Measurements from ENCODE around the gene HDC.

DNA sequence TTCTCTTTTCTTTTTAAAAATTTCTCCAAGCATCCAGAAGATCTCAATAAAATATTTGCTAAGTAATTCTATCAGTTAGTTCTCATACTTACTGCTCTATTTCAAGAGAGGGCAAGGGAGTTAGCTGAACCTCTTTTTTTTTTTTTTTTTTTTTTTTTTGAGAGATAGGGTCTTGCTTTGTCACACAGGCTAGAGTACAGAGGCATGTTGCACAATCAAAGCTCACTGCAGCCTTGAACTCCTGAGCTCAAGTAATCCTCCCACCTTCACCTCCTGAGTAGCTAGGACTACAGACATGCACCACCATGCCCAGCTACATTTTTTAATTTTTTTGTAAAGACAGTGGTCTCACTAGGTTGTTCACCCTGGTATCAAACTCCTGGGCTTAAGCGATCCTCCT is 21.4 kb downstream of the HDC start:
- TF ChIP-seq, protein P1, sequence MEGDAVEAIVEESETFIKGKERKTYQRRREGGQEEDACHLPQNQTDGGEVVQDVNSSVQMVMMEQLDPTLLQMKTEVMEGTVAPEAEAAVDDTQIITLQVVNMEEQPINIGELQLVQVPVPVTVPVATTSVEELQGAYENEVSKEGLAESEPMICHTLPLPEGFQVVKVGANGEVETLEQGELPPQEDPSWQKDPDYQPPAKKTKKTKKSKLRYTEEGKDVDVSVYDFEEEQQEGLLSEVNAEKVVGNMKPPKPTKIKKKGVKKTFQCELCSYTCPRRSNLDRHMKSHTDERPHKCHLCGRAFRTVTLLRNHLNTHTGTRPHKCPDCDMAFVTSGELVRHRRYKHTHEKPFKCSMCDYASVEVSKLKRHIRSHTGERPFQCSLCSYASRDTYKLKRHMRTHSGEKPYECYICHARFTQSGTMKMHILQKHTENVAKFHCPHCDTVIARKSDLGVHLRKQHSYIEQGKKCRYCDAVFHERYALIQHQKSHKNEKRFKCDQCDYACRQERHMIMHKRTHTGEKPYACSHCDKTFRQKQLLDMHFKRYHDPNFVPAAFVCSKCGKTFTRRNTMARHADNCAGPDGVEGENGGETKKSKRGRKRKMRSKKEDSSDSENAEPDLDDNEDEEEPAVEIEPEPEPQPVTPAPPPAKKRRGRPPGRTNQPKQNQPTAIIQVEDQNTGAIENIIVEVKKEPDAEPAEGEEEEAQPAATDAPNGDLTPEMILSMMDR (IDR thresholded peaks at IDR 0.05): no peak
- TF ChIP-seq POLR2A (IDR thresholded peaks at IDR 0.05): no peak

All from tibial nerve (tissue), 3 donors.